Activated effector memory CD4-positive, alpha-beta T cell treated with anti-CD3 and anti-CD28 coated beads, Interleukin-2, amount 50 U/mL, for 16 hours (primary cell): ENCODE measurements around the gene FAM83G.
"Not testable (repeated sequence)": the region's sequence is repeated elsewhere in the genome, so short reads cannot be mapped to it uniquely, and the experiment has no call there.

Experiments
- DNase-seq: peaks from one replicate; pipeline ENCODE4 v3.0.0-alpha.2; 2020

FAM83G gene, protein sequence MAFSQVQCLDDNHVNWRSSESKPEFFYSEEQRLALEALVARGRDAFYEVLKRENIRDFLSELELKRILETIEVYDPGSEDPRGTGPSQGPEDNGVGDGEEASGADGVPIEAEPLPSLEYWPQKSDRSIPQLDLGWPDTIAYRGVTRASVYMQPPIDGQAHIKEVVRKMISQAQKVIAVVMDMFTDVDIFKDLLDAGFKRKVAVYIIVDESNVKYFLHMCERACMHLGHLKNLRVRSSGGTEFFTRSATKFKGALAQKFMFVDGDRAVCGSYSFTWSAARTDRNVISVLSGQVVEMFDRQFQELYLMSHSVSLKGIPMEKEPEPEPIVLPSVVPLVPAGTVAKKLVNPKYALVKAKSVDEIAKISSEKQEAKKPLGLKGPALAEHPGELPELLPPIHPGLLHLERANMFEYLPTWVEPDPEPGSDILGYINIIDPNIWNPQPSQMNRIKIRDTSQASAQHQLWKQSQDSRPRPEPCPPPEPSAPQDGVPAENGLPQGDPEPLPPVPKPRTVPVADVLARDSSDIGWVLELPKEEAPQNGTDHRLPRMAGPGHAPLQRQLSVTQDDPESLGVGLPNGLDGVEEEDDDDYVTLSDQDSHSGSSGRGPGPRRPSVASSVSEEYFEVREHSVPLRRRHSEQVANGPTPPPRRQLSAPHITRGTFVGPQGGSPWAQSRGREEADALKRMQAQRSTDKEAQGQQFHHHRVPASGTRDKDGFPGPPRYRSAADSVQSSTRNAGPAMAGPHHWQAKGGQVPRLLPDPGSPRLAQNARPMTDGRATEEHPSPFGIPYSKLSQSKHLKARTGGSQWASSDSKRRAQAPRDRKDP

GRCh38 chr17:19004421-19005136 lies at the start of gene FAM83G:
FAM83G (minus strand) TSS chr17:19004764; CDS start chr17:19004041, 723 bp downstream.
- DNase-seq: peak; percentile 97

- not testable (repeated sequence) for DNase-seq
Observed at GRCh38 chr17:19048826-19049225, 44.3 kb upstream of the FAM83G start.

DNA sequence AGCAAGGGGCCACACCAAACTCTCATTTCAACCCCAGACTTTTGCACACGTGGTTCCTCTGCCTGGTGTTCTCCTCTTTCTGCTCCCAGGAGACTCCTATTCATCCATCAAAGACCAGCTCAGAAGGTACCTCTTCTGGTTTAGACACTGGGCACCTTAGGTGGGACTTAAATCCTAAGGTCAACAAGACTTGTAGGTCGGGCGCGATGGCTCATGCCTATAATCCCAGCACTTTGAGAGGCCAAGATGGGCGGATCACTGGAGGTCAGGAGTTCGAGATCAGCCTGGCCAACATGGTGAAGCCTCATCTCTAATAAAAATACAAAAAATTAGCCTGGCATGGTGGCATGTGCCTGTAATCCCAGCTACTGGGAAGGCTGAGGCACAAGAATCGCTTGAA lies 42.9 kb upstream of the FAM83G start:
- DNase-seq: not testable (repeated sequence)

DNA sequence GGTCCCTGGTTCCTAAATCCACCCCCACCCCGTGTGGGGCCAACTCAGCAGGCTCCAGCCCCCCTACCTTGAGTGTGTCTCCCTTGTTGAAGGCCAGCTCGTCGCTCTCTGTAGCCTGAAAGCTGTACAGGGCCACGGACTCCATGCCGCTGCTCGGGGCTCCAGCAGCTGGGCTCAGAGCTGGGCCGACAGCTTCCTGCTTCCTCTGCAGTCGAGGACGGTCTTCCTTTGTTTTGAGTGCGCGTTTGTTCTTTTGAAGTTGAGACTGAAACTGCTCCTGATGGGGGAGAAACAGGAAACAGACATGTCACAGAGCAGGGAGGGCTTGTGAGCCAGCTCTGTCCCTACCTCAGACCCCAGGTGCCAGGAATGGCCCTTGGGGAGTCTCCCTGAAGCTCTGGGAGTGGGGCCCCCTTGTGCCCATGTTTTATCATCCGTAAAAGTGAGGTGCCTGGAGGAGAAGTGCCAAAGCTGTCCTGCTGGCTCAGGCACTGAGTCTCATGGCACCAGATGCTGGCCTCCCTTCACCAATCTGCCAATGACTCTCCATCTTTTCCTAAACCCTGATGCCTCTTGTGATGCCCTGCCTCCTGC lies 42.3 kb upstream of the FAM83G start, which contains the start of gene GRAP:
GRAP (minus strand) TSS at position 176 of the 594 bp plus-strand sequence; CDS start at position 145, 31 bp downstream.
- not testable (repeated sequence) for DNase-seq

DNA sequence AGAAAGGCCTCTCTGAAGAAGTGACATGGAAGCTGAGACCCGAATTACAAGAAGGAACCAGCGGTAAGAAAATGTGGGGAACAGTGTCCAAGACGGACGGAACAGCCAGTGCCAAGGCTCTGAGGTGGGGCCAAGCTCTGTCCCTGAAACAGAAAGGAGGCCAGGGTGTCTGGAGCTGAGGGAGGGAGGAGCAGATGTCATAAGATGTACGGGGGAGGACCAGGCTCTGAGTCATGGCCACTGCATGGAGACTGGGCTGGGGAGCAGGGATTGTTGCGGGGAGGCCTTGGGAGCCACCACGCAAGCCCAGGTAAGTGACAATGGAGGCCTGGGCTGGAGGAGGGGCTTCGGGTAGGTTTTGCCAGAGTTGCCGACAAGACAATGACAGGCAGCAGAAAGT lies 40.1 kb upstream of the FAM83G start:
- DNase-seq: not testable (repeated sequence)

GRCh38 chr17:19043032-19043431 lies 38.5 kb upstream of the FAM83G start:
- DNase-seq: not testable (repeated sequence)

DNA sequence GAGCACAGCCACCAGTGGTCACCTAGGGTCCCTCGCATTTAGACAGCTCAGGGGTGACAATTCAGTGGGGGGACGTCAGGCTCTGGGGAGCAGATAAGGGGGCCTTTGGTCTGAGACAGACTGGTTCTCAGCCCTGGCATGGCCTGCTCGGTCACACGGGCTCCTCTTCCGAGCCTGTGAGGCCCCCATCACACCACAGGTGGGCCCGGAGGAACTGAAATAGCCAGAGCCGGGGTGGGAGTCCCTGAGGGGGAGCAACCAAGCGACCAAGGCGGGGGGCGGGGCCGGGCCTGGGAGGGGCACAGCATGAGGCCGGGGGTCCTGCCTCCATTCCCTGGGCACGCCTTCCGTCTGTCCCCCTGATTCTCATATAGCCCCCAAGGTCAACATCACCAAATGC lies 37.8 kb upstream of the FAM83G start:
- DNase-seq: not testable (repeated sequence)

GRCh38 chr17:19041871-19042270 lies 37.3 kb upstream of the FAM83G start:
- DNase-seq: not testable (repeated sequence)

GRCh38 chr17:19040350-19040749 lies 35.8 kb upstream of the FAM83G start:
- not testable (repeated sequence) for DNase-seq

- not testable (repeated sequence) for DNase-seq
Observed at GRCh38 chr17:19038730-19039129, 34.2 kb upstream of the FAM83G start.

- DNase-seq: not testable (repeated sequence)
Observed at GRCh38 chr17:19038007-19038406, 33.4 kb upstream of the FAM83G start.

DNA sequence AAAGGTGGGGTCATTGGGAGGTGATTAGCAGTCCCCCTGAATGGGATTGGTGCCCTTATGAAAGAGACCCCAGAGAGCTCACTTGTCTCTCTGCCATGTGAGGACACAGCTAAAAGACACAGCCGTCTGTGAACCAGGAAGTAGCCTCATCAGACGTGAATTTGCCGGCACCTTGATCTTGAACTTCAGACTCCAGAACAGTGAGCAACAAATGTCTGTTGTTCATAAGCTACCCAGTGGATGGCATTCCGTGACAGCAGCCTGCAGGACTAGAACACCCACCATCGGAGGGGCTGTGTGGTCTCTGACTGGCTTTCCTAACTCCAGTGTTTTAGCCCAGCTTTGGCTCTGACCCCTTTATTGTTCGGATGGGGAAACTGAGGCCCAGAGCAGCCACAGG lies 33.0 kb upstream of the FAM83G start:
- DNase-seq: not testable (repeated sequence)

DNA sequence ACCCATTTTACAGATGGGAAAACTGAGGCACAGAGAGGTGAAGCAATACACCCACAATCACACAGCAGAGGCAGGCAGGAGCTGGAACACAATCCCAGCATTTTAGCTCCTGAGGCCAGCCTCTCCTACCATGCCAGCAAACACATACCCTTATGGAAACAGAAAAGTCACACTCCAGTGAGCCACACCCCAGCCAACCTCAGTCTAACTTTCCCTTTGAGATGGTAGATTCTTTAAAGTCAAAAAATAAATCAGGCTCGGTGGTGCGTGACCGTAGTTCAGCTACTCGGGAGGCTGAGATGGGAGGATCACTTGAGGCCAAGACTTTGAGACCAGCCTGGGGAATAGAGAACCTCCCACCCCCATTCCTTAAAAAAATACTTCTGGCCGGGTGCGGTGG lies 31.6 kb upstream of the FAM83G start:
- not testable (repeated sequence) for DNase-seq

GRCh38 chr17:19032377-19032988 lies 27.9 kb upstream of the FAM83G start:
- not testable (repeated sequence) for DNase-seq

DNA sequence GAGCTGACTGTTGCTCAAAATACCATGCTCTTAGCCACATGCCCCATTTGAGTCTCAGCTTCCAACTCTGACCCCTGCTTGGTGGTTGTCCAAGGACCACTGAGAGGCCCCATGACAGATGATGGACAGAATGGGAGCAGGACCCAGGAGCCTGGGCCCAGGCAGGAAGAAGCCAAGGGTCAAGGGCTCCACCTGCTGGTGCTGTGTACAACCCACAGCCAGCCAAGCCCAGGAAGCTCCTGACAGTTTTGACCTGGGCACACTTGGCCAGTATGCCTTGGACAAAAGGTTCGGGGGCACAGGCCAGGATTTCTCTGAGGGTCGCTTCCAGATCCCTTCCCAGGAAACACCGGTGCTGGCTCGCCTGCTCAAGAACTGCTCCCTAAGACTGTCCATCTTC lies 27.2 kb upstream of the FAM83G start:
- DNase-seq: peak; percentile 81

GRCh38 chr17:19030771-19031449 lies 26.3 kb upstream of the FAM83G start:
- not testable (repeated sequence) for DNase-seq

DNA sequence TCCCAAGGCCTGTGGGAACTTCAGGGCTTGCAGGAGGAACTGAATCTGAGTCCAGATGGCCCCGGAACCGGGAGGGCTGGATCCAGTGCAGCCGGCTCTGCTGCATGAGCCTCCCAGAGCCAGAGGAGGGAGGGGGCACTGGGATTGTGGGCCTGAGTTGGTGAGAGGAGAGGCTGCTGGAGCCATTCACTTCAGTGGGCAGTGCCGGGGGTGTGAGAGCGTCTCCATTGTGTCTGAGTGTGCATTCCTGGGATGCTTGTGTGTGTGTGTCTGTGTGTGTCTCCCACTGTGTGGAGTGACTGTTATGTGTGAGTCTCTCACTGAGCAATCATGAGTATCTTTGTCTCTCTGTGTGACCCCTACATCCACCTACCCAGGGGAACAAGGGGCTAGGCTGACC lies 25.2 kb upstream of the FAM83G start:
- not testable (repeated sequence) for DNase-seq

- not testable (repeated sequence) for DNase-seq
Observed at GRCh38 chr17:19028671-19029070, 24.1 kb upstream of the FAM83G start.

DNA sequence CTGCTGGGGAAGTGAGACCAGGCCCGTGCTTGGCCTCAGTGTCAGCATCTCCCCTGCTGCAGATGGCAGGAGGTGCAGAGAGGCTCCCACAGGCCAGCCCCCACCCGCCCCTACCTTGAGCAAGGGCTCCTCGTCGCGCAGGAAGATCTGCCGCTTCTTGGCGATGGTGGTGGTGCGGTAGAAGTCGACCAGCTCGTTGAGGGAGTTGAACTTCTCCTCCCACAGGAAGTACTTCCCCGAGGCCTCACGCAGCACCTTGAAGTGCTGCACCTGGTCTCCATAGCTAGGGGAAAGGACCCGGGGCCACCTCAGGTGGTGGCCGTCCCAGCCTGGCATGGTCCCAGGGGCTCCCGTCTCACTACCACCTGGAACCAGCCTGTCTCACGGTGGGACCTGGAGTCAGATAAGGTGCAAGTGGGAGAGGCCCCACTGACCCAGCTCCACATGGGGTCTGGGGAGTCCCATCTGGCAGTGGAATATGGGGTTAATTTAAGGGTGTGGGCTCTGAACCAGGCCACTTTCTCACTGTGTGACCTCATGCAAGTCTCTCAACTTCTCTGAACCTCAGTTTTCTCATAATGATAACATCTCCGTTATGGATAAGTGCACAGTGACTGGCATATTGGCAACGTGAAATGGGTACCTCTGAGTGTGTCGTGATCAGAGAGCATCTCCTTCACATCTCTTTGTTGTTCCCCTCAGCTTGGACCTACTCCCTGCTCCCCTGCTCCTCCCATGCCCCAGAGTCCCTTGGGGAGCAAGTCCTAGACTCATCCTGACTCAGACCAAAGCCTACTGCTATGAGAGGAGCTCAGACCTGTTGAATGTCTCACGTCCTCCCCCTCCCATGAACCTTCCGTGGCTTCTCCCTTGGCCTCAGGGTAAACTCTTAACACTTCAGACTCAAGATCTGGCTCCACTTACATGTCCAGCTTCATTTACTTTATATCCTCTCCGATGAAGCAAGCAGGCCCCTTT lies 19.8 kb upstream of the FAM83G start:
- DNase-seq: no peak
